Measurements from ENCODE around the gene ALK.

DNA sequence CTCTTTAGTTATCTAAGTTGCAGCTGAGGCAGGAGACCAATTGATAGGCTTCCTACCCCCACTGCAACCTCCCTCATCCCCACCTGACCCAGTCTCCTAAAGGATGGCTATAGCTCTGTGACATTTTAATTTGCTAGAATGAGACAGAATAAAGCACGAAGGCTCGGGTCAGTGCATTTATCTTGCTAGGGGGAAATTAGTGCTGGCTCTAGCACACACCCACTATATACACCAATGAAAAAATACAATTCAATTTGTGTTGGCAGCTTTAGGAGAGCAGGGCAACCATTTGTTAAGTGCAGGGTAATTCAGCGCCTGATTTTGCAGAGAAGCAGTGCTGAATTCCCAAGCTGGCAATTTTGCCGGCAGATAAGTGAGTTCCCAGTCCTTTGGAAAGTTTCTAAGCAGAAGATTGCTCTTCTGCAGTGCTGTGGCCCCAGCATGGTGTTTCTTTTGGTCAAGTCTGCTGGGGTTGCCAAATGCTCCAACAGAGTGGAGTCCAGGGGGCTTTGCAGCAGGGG, 346.0 kb downstream of the ALK start:
- TF ChIP-seq CTCF (conservative IDR thresholded peaks at IDR 0.05; ENCODE audit: low read depth, low read length), result no peak
- no peak for TF ChIP-seq EZH2 (IDR thresholded peaks at IDR 0.05; ENCODE audit: low read length, unreplicated experiment)
